CD4-positive, alpha-beta T cell treated with Interleukin-17A for 4 hours (primary cell): ENCODE data around the gene EIF4ENIF1.
"Not testable (repeated sequence)": the region's sequence is repeated elsewhere in the genome, so short reads cannot be mapped to it uniquely, and the experiment has no call there.

Experiments used
- DNase-seq: peaks from one replicate; pipeline ENCODE4 v3.0.0-alpha.2; 2020; ENCODE audit warnings: mixed read lengths

EIF4ENIF1 gene

GRCh38 chr22:31442768-31443489, 46.7 kb downstream of the EIF4ENIF1 start:
- no peak for DNase-seq

DNA sequence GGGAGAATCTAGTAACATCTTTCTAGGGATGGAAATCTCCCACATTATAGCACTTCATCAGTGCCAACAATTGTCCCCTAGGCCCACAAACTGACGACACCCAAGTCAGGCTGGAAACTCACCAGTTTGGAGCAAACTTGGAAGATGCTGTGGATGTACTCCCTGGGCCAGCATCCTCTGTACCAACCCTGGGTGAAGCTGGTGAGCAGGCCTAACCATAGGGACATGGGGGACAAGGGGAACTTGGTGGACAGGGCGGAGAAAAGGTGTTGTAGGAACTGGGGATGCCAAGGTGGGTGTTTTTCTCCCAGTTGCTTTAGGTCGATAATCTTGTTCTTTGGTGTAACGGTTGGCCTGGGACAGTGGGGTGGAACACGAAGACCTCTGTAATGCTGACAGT, 48.0 kb downstream of the EIF4ENIF1 start:
- DNase-seq = no peak

- no peak for DNase-seq
Observed at GRCh38 chr22:31440681-31441080, 49.0 kb downstream of the EIF4ENIF1 start.

DNA sequence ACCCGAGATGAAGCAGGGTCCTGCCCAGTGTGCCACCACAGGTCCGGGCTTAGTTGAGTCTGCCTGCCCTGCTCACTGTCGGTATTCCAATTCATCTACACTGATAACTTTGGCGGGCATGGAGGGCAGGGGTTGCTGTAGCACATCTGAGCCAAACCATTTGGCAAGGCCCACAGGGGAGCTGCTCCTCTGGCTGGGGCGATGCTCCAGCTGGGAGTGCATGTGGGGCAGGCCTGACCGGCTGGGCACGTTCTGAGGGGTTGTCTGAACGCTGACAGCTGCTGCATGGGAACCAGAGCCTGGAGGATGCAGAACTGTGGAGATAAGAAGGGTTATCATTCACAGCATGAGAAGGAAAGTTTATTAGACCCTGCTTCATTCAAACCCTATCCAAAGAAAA, 49.8 kb downstream of the EIF4ENIF1 start:
- no peak for DNase-seq

- DNase-seq = no peak
Observed at GRCh38 chr22:31436132-31436531, 53.5 kb downstream of the EIF4ENIF1 start.

DNA sequence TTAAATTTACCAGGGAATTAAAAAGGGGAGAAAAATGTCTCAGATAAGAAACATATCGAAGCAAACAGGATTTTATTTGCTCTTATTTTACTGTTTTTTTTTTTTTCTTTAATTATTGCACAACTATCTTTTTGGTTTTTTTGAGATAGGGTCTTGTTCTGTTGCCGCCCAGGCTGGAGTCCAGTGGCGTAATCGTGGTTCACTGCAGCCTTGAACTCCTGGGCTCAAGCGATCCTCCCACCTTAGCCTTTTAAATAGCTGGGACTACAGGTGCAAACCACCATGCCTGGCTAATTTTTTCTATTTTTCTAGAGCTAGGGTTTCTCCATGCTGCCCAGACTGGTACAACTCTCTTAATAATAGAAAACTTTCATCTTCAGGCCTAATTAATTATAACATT, 57.7 kb downstream of the EIF4ENIF1 start:
- DNase-seq = no peak

DNA sequence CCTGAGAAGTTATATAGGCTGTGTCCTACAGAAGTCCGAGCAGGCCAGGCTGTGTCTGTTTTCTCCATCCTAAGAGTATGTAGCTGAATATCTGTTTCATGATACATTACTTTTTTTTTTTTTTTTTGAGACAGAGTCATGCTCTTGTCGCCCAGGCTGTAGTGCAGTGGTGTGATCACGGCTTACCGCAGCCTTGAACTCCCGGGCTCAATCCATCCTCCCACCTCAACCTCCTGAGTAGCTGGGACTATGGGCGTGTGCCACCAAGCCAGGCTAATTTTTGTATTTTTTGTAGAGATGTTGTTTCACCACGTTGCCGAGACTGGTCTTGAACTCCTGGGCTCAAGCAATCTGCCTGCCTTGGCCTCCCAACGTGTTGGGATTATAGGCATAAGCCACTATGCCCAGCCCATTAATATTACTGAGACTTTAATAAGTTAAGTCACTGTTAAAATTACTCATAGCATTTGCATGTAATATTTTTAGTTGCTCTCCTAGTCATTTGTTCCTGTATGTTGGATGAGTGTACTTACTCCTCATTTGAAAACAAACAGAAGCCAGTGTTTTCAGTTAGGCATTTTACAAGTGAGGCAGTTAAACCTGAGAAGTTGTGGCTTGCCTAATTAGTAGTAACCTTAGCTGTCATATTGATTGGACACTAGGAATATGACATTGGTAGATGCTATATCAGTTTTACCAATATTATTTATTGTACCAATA, 64.2 kb downstream of the EIF4ENIF1 start:
- DNase-seq = no peak

GRCh38 chr22:31402350-31402749, 87.3 kb downstream of the EIF4ENIF1 start:
- not testable (repeated sequence) for DNase-seq

DNA sequence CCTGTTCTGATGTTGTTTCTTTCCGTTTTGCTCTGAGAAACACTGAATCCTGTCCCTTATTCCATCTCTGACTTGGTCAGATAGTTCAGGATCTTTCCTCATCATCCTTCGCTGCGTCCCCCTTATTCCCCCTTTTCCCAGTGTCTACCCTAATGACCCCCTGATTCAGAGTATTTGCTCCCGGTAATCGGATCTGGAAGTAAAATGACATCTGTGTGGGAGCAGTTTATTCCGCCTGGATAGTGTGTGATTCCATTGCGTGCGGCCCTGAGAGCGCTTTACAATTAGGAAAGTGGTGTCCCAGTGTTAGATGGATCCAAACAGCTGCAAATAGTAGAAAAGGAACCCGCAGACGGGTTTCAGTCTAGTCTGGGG, 89.6 kb downstream of the EIF4ENIF1 start:
- DNase-seq = no peak

GRCh38 chr22:31399211-31400022, 90.2 kb downstream of the EIF4ENIF1 start, which contains the start of gene DRG1:
Gene DRG1, plus strand, starts transcription at chr22:31399604. Its CDS starts 80 bp downstream, at chr22:31399684.
- peak; percentile 98 for DNase-seq

- DNase-seq = no peak
Observed at GRCh38 chr22:31398231-31398630, 91.4 kb downstream of the EIF4ENIF1 start.

GRCh38 chr22:31394326-31394725, 95.3 kb downstream of the EIF4ENIF1 start:
- no peak for DNase-seq

DNA sequence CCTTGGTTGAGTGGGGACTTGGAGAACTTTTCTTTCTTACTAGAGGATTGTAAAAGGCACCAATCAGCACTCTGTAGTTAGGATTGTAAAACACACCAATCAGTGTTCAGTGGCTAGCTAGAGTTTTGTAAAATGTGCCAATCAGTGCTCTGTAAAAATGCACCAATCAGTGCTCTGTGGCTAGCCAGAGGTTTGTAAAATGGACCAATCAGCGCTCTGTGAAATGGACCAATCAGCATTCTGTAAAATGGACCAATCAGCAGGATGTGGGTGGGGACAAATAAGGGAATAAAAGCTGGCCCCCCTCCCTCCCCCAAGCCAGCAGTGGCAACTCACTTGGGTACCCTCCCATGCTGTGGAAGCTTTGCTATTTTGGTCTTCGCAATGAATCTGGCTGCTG, 95.7 kb downstream of the EIF4ENIF1 start:
- no peak for DNase-seq
